Hematopoietic multipotent progenitor cell treated with erythropoietin and hydrocortisone succinate and interleukin-3 and kit ligand, for 4 days (in vitro differentiated cells): ENCODE results near the gene PNLIPRP2.

Experiments
- DNase-seq: peaks from one replicate; pipeline ENCODE4 v3.0.0-alpha.2; 2015

Gene PNLIPRP2

GRCh38 chr10:116613471-116613870 lies 7.3 kb upstream of the PNLIPRP2 start:
- DNase-seq, result no peak

GRCh38 chr10:116614796-116615195 lies 6.0 kb upstream of the PNLIPRP2 start:
- DNase-seq, result no peak

GRCh38 chr10:116615199-116615776 lies 5.5 kb upstream of the PNLIPRP2 start:
- DNase-seq, result no peak

- no peak for DNase-seq
Measured at GRCh38 chr10:116621476-116621875, 723 bp downstream of the PNLIPRP2 start.

GRCh38 chr10:116621934-116622655 lies 1.3 kb downstream of the PNLIPRP2 start:
- DNase-seq, result no peak

- DNase-seq, result no peak
Measured at GRCh38 chr10:116625845-116626244, 5.1 kb downstream of the PNLIPRP2 start.

- DNase-seq, result no peak
Measured at GRCh38 chr10:116626815-116627214, 6.1 kb downstream of the PNLIPRP2 start.

GRCh38 chr10:116627386-116627933 lies 6.7 kb downstream of the PNLIPRP2 start:
- DNase-seq, result peak; percentile 19

- no peak for DNase-seq
Measured at GRCh38 chr10:116629340-116629739, 8.6 kb downstream of the PNLIPRP2 start.

GRCh38 chr10:116630020-116630419 lies 9.3 kb downstream of the PNLIPRP2 start:
- no peak for DNase-seq

GRCh38 chr10:116631871-116632295 lies 11.1 kb downstream of the PNLIPRP2 start:
- no peak for DNase-seq

GRCh38 chr10:116632596-116633215 lies 12.0 kb downstream of the PNLIPRP2 start:
- DNase-seq, result no peak

- DNase-seq, result no peak
Measured at GRCh38 chr10:116633216-116633600, 12.5 kb downstream of the PNLIPRP2 start.

GRCh38 chr10:116634126-116634975 lies 13.6 kb downstream of the PNLIPRP2 start:
- DNase-seq, result no peak

- DNase-seq, result no peak
Measured at GRCh38 chr10:116636385-116636784, 15.6 kb downstream of the PNLIPRP2 start.

- no peak for DNase-seq
Measured at GRCh38 chr10:116636976-116637375, 16.2 kb downstream of the PNLIPRP2 start.

- DNase-seq, result no peak
Measured at GRCh38 chr10:116637830-116638229, 17.1 kb downstream of the PNLIPRP2 start.

GRCh38 chr10:116646502-116646901 lies 25.7 kb downstream of the PNLIPRP2 start:
- no peak for DNase-seq

- no peak for DNase-seq
Measured at GRCh38 chr10:116648903-116649302, 28.1 kb downstream of the PNLIPRP2 start.

GRCh38 chr10:116653885-116654284 lies 33.1 kb downstream of the PNLIPRP2 start:
- DNase-seq, result no peak

GRCh38 chr10:116654816-116655215 lies 34.1 kb downstream of the PNLIPRP2 start:
- peak; percentile 41 for DNase-seq

- DNase-seq, result no peak
Measured at GRCh38 chr10:116655568-116655967, 34.8 kb downstream of the PNLIPRP2 start.

GRCh38 chr10:116656044-116656443 lies 35.3 kb downstream of the PNLIPRP2 start:
- no peak for DNase-seq
